SW 1271 (cell line): Measurements from ENCODE around the gene IL6R.
"Not testable (repeated sequence)": the region's sequence is repeated elsewhere in the genome, so short reads cannot be mapped to it uniquely, and the experiment has no call there.

ENCODE experiments used
- DNase-seq, 2 experiments: peaks; one replicate each; lab custom pipeline; 2025; lab: John Stamatoyannopoulos, UW

Gene IL6R

DNA sequence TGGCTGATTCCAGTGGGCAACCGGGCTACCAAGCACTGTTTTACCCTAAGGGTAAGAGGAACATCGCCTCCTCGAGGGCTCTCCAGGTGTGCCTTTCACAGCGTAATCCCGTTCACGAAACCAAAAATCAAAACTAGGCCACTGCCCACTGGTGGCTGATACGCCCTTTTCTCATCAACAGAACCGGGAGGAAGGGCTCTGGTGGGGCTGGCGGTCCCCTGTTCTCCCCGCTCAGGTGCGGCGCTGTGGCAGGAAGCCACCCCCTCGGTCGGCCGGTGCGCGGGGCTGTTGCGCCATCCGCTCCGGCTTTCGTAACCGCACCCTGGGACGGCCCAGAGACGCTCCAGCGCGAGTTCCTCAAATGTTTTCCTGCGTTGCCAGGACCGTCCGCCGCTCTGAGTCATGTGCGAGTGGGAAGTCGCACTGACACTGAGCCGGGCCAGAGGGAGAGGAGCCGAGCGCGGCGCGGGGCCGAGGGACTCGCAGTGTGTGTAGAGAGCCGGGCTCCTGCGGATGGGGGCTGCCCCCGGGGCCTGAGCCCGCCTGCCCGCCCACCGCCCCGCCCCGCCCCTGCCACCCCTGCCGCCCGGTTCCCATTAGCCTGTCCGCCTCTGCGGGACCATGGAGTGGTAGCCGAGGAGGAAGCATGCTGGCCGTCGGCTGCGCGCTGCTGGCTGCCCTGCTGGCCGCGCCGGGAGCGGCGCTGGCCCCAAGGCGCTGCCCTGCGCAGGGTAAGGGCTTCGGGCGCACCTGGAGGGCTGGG, at the start of gene IL6R:
Gene IL6R (plus strand): TSS at position 360 of the 763 bp plus-strand sequence. CDS start 287 bp downstream, at position 647.
- DNase-seq: peak; percentile 25 to 65

DNA sequence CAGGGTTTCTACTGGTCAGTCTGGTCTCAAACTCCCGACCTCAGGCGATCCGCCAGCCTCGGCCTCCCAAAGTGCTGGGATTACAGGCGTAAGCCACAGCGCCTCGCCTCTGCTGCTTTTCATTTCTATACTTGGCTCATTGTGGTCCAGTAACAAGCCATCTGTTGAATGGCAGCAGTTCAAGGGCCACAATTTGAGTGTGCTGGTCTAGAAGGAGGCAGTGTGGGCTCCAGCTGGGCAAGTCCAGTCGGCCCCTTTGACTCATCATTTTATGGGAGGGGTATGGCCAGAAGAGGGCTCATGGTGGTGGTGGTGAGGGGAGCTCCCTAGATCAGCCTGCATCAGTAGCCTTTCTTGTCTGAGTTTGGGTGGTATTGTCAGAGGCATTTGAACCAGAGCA, 46.6 kb upstream of the IL6R start:
- DNase-seq: no peak

DNA sequence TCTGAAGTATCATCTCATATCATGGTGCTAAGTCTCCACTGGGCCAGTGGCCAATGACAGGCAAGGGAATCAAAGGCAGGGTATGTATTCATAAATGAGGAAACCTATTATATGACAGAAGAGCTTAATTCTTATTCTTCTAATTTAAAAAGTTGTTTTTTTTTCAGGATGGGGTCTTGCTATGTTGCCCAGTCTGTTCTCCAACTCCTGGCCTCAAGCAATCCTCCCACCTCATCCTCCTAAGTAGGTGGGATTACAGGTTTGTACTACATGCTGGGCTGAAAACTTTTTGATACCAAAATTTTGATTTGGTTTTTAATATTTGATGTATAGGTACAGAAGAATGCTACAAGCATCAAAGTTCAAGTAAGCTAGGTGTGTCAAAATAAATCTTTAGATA, 44.9 kb upstream of the IL6R start:
- no peak for DNase-seq

DNA sequence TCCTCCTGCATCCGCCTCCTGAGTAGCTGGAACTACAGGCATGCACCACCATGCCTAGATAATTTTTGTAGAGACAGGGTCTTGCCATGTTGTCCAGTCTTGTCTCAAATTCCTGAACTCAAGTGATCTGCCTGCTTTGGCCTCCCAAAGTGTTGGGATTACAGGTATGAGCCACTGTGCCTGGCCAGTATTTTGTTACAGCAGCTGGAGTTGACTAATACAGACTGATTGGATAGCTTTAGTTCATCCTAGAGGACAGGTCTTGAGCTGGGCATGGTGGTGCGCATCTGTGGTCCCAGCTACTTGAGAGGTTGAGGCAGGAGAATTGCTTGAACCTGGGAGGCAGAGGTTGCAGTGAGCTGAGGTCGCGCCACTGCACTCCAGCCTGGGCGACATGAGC, 44.3 kb upstream of the IL6R start:
- not testable (repeated sequence) for DNase-seq

DNA sequence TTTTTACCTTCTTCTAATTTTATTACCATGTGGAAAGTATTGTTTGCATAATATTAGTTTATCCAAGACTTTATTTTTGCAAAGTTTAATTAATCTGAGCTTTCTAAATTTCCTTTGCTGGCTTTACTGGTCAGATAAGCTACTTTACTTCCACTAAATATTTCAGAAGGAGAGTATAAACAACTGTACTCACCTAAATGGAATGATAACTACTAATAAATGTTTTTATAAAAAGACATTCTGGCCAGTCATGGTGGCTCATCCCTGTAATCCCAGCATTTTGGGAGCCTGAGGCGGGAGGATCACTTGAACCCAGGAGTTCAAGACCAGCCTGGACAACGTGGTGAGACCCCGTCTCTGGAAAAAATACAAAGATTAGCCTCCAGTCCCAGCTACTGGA, 43.8 kb upstream of the IL6R start:
- DNase-seq: no peak

DNA sequence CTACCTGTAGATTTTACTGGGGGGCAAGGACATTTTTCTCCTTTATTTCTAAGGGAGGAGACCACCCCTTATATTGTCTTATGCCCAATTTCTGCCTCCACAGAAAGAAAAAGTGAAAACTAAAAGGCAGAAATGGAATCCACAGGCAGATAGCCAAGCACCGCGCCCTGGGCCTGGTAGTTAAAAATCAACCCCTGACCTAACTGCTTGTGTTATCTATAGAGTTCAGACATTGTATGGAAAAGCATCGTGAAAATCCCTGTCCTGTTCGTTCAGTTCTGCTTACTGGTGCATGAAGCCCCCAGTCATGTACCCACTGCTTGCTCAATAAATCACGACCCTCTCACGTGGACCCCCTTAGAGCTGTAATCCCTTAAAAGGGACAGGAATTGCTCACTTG, 33.7 kb upstream of the IL6R start:
- no peak for DNase-seq

DNA sequence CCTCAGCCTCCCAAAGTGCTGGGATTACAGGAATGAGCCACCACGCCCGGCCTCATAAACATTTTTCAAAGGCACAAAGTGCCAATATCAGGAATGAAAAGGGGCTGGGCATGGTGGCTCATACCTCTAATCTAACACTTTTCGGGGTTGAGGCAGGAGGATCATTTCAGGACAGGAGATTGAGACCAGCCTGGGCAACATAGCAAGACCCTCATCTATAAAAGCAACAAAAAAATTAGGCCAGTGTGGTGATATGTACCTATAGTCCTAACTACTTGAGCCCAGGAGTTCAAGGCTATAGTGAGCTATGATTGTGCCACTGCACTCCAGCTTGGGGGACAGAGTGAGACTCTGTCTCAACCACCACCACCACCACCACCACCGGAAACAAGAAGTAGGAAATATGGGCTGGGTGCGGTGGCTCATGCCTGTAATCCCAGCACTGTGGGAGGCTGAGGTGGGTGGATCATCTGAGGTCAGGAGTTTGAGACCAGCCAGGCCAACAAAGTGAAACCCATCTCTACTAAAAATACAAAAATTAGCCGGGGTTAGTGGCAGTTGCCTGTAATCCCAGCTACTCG, 31.3 kb upstream of the IL6R start:
- not testable (repeated sequence) for DNase-seq

DNA sequence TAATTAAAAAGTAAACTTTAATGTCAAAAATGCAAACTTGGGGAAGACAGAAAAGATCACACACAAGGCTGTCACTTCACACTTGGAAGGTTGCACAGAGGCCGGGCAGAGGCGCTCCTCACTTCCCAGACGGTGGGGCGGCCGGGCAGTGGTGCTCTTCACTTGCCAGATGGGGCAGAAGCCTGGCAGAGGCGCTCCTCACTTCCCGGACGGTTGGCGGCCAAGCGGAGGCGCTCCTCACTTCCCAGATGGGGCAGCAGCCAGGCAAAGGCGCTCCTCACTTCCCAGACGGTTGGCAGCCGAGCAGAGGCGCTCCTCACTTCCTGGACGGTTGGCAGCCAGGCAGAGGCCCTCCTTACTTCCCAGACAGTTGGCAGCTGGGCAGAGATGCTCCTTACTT, 25.8 kb upstream of the IL6R start:
- no peak for DNase-seq

DNA sequence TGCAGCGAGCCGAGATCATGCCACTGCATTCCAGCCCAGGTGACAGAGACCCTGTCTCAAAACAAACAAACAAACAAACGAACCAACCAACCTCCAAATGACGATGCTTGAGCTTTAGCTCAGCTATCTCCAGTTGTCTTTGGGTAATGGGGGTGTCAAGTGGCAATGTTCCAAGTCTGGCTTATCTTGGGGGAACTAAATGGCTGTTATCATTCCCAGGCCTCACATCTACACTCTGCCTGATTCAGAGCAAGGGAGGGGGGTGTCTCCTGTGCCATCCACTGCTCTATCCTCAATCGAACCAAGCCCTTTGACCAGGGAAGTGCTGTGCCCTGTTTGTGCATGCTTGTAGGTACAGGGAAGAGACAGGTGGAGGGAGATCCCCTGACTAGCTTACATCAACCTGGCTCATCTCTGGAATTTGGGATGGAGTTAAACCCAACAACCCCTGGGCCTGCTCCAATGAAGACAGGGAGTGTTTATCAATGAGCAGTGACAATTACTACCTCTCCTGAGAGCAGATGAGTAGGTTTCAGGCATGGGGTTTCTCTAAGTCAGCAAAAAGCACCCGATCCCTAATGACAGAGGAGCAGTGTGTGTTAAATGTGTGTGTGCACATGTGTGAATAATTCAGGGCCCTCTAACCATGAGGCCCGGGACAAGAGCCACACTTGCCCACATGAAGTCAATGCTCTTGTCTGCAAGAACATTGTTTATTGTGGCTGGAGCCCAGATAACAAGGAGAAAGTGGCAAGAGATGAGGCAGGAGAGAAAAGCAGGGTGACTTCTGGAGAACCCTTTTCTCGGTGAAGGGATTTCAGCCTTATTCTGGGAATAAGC, 20.3 kb upstream of the IL6R start:
- no peak for DNase-seq

DNA sequence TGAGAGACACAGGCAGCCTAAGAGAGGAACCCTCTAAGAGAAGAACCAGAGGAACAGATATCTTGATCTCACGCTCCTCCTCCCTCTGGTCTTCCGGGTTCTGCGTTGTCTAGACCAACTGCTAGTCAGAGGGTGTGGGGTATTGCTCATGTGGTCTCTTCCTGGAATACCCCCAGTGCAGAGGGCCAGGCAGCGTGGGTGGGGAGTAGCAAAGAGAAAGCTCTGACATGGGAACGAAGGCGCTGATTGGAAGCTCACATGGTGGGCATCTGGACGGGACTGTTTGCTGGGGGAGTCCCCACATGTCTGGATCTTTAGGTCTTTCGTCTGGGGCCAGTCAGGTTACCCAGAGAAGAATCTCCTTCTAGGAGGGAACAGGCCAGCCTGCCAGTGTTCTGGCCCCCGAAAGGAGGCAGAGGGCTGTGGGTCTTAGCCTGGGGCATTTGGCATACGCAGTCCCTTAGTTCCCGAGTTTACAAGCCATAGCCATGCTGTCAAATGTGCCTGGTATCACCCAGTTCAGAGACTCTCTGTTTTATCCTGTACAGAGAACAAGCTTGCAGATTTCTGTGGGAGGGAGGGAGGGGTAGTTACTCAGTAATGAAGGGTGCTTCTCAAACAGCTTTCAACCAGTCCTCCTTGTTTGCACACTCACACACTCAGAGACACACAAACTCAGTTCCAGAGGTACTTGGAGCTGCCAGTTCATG, 18.3 kb upstream of the IL6R start:
- DNase-seq: no peak

DNA sequence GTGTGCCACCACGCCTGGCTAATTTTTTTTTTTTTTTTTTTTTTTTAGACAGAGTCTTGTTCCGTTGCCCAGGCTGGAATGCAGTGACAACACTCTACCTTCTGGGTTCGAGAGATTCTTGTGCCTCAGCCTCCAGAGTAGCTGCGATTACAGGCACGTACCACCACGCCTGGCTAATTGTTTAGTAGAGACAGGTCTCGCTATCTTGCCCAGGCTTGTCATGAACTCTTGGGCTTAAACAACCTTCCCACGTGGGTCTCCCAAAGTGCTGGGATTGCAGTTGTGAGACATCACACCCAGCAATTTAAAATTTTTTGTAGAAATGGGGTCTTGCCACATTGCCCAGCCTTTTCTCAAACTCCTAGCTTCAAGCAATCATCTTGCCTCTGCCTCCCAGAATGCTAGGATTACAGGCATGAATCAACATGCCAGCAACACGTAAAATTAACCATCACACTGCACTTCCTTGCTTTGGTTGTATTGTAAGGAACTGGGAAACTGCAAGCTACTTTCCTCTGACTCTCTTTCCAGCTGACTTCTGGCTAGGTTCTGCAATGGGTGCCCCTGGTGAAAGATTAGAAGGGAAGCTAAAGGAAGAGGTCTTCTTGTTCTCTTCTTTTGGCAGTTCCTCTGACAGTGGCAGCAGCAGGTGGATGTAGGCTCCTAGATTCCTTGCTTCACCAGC, 13.9 kb upstream of the IL6R start:
- DNase-seq: no peak

DNA sequence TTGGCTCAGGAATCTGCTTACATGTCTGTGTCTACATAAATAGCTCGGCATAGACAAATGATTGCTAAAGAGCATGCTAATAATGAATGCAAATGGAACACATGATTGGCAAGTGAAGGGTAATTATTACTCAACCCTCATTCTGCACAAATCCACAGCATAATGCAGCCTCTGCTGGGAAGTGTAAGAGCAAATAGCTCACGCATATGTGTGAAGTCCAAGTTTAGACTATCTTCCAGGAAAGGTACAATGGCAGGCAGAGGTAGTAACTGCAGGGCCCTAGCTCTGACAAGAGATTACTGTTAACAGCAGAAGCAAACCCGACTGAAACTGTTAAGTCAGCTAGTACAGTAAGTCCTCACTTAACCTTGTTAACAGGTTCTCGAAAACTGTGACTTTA, 7.0 kb upstream of the IL6R start:
- DNase-seq: no peak

DNA sequence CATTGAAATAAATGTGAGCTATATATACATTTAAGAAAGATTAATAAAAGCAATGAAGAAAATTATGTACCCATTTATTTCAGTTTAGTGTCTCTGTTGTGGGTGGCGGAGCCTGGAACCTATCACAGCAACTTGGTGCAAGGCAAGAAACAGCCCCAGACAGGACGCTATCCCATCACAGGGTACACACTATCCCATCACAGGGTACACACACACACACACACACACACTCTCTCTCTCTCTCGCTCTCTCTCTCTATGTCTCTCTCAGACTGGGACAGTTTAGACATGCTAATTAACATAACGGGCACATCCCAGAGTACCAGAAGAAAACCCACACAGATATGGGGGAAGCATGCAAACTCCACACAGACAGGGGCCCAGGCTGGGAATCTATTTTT, 6.5 kb upstream of the IL6R start:
- no peak for DNase-seq

DNA sequence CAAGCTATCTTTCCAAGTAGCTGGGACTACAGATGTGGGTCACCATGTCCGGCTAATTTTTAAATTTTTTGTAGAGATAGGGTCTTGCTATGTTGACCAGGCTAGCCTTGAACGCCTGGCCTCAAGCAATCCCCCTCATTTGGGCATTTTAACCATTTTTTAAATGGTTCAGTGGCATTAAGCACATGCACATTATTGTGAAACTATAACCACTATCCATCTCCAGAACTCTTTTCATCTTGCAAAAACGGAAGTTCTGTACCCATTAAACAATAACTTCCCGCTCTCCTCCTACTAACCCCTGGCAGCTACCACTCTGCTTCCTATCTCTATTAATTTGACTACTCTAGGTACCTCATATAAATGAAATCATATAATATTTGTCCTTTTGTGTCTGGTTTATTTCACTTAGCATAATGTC, 4.8 kb upstream of the IL6R start:
- DNase-seq: no peak

DNA sequence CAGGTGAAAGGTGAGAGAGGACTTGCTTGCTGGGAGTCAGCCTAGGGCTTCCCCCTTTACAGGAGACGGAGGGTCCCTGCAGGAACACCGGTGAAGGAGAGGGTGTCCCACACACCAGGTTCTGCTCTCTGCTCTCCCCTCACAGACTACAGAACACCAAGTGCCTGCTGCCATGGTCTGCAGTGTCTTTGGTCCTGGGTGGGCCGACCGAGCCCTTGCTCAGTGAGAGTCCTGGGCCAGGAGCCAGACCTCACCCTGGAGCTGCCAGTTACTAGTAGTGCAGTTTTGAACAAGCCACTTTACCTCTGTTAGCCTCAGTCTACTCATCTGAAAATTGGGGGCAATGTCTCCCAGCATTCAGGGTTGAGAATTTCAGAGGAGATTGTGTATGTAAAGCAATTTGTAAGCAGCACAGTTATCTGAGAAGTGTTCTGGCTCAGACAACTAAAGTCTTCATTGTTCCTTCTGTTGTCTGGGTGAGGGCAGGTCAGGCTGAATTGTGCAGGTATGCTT, 2.7 kb upstream of the IL6R start:
- no peak for DNase-seq

DNA sequence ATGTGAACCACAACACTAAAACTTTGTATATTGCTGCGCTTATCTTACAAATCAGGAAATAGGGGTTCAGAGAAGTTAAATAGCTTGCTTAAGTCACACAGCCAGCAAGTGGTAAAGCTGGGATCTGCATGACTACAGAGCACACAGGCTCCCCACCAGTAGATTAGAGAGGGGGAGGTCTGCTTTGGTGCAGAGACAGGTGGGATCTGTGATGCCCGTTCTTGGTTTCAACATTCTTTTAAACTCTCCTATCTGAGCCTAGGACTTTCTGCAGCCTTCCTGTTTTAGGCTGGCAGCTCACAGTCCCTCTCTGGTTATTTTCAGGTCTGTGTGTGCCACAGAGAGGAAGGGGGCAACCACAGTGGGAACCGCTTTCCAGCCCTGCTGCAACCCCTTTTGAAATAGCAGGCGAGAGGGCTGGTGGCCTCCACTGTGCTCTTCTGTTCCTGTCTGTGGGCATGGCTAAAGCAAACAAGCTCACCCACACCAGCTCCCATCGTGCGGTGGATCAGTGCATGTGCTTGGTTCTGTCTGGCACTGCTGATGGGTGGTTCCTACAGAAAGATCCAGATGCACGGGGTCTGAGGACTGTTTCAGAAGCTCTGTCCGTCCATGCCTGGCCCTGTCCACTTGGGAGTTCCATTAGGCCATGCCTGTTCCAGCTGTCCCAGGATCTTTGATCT, 1.7 kb upstream of the IL6R start:
- no peak for DNase-seq

DNA sequence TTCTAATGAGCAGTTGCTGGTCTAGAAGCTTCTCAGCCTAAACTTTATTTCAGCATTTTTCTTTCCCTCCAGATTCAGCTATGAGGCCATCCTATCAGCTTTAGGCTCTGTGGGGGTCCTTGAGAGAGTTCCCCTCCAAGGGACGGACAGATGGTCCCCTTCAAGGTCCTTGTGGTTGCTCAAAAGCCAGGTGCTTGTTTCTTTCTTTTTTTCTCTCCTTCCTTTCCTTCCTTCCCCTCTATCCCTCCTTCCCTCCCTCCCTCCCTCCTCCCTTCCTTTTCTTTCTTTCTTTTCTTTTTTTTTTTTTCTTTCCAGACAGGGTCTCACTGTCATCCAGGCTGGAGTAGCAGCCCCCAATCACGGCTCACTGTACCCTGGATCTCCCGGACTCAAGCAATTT, 1.2 kb upstream of the IL6R start:
- no peak for DNase-seq

DNA sequence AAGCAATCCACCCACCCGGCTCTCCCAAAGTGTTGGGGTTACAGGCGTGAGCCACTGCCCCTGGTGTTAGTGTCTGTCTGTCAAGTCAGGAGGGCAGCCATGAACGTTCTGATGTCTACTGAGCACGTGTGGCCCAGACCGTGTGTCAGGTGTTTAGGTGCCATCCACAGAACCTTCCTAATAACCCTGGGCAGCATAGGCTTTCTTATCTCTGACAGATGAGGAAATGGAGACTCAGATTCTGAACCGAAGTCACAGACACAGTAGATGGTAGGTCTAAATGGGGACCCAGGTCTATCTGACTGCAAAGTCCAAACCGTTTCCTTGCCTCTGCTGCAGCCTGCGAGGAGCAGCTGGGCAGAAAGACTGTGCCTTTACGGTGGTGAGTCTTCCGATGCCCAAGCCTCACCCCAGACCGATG, 622 bp upstream of the IL6R start:
- no peak for DNase-seq

DNA sequence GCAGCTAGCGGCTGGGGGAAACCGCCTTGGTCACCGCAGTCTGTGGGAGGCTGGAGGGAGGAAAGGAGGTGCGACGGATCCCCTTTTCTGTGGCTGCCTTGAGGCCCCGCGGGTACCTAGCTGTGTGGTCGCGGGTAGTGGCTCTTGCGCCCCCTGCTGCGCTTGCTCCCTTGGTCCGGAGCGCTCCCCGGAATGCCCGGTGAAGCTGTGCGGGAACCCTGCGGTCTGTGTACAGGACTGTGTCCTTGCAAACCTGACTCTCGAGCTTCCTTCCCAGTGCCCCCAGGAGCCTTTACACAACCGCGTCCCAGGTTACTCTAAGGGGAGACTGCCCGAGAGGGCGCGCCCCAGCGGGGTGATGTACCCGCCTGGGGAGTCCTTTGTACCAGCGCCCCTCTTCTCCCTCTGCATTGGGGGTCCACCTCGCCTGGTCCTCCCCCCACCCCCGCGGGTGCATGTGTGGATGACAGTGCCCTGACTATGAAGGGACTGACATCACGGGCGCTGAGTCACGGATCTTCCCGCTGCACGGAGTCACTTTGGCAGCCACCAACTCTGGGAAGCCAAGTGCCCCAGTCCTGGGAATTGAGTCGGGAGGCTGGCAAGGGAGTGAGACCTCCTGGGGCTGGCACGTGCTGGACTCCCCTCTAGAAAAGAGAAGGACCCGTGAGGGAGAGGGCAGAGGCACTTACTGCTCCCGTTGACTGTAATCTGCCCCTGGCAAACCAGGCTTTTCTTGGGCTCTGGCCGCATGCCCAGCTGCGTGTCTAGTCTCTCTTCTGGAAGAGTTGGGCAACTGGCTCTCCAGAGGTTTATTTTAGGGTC, 816 bp downstream of the IL6R start:
- DNase-seq: peak in 1 of 2 experiments; percentile 5

DNA sequence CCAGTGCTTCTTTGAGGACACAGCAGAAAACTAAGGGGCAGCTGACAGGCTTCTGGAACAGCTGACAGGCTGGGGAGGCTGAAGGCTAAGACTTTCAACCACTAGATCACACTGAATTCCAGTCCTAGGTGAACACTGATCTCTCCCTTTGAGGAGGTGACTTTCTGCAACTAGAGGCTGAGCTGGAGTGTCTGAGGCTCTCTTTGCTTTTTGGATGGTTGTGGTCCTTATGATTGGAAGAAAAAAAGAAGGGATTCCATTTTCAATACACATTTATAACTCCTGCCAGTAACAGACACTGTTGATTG, 1.4 kb downstream of the IL6R start:
- DNase-seq: no peak
